Measurements from ENCODE around the gene OR4K15.
"Not testable (repeated sequence)": the region's sequence is repeated elsewhere in the genome, so short reads cannot be mapped to it uniquely, and the experiment has no call there.

Gene OR4K15

DNA sequence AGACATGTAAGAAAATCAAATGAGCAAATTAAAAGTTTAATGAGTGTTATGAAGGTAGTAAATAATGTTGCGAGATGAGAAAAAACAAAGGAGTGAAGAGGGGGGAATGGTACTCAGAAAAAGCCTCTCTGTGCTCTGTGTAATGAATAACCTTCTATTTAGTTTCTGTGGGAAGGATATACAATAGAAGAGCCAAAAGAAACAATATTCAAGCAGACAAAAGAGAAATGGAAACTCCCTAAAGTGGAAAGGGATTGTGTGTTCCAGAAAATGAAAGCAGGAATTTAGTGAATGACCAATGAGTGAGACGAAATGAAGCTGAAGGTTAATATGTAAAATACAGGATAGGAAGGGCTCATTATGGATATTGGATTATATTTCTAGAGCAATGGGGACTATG, 26.2 kb upstream of the OR4K15 start:
- H3K4me1 ChIP-seq (ENCODE audit: low read depth, poor library complexity, severe bottlenecking) = no peaks in the 10 kb centered on the region
- H3K4me2 ChIP-seq = no peak overlapping the region
- no peak overlapping the region for H2AFZ ChIP-seq (ENCODE audit: low read depth)

DNA sequence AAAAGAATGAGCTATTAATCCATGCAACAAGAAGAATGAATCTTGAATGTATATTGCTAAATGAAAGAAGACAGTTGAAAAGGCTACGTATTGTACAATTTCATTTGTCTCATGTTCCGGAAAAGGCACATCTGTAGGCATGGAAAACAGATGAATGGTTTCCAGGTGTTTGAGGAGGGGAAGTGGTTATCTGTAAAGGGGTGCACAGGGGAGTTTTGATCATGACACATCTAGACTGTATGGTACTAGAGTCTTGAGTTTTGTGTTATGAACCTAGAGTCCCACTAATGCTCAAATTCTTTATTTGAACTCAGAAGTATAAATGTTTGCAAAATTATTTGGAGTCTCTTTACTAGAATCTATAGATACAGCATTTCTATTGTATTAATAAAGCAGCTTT, 5.7 kb upstream of the OR4K15 start:
- H3K4me1 ChIP-seq (ENCODE audit: low read depth, poor library complexity, severe bottlenecking); H3K36me3 ChIP-seq (ENCODE audit: insufficient read depth); H3K27me3 ChIP-seq (ENCODE audit: insufficient read depth, low read depth); H3K27ac ChIP-seq; H3K9ac ChIP-seq; H4K20me1 ChIP-seq (ENCODE audit: insufficient read depth); H3K79me2 ChIP-seq (ENCODE audit: insufficient read depth, low read depth); H2AFZ ChIP-seq (ENCODE audit: low read depth); H3K4me3 ChIP-seq (IDR thresholded peaks at IDR 0.05; ENCODE audit: insufficient read depth, low read depth, low read length); H3K4me2 ChIP-seq: not testable (repeated sequence)

More for the DNA sequence above, 26.2 kb upstream of the OR4K15 start:
- no peak overlapping the region for H3K4me3 ChIP-seq (IDR thresholded peaks at IDR 0.05; ENCODE audit: insufficient read depth, low read depth, low read length)
- no peak overlapping the region for H3K27ac ChIP-seq
- no peaks in the 10 kb centered on the region for H3K36me3 ChIP-seq (ENCODE audit: insufficient read depth)
- TF ChIP-seq, protein P1, sequence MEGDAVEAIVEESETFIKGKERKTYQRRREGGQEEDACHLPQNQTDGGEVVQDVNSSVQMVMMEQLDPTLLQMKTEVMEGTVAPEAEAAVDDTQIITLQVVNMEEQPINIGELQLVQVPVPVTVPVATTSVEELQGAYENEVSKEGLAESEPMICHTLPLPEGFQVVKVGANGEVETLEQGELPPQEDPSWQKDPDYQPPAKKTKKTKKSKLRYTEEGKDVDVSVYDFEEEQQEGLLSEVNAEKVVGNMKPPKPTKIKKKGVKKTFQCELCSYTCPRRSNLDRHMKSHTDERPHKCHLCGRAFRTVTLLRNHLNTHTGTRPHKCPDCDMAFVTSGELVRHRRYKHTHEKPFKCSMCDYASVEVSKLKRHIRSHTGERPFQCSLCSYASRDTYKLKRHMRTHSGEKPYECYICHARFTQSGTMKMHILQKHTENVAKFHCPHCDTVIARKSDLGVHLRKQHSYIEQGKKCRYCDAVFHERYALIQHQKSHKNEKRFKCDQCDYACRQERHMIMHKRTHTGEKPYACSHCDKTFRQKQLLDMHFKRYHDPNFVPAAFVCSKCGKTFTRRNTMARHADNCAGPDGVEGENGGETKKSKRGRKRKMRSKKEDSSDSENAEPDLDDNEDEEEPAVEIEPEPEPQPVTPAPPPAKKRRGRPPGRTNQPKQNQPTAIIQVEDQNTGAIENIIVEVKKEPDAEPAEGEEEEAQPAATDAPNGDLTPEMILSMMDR (conservative IDR thresholded peaks at IDR 0.05; ENCODE audit: low read depth, low read length) = no peak
- no peaks in the 10 kb centered on the region for H3K79me2 ChIP-seq (ENCODE audit: insufficient read depth, low read depth)
- H3K9ac ChIP-seq = no peak overlapping the region
- H3K27me3 ChIP-seq (ENCODE audit: insufficient read depth, low read depth) = no peaks in the 10 kb centered on the region
- H4K20me1 ChIP-seq (ENCODE audit: insufficient read depth) = no peaks in the 10 kb centered on the region

DNA sequence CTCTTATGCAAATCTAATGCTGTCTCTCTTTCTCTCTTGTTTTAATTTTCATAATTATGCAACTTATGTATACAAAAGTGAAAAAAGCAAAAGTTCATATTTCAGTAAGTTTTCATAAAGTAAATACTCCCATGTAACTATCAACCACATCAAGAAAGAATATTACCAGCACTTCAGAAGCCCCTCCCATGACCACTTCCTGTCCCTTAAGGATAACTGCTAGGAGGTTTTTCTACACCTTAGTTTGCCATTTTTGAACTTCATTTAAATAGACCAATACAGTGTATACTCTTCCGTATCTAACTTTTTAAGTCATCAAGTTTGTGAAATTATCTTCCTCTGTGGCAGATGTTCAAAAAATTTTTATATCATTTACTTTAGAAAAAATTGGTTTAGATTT, 547 bp upstream of the OR4K15 start:
- Histone ChIP-seq H3K9ac (no peak overlapping the region), H3K79me2 (ENCODE audit: insufficient read depth, low read depth) (no peaks in the 10 kb centered on the region), H3K27me3 (ENCODE audit: insufficient read depth, low read depth) (no peaks in the 10 kb centered on the region), H4K20me1 (ENCODE audit: insufficient read depth) (no peaks in the 10 kb centered on the region), H3K4me3 (IDR thresholded peaks at IDR 0.05; ENCODE audit: insufficient read depth, low read depth, low read length) (no peak overlapping the region), H2AFZ (ENCODE audit: low read depth) (no peak overlapping the region), H3K27ac (no peak overlapping the region), H3K4me2 (no peak overlapping the region), H3K4me1 (ENCODE audit: low read depth, poor library complexity, severe bottlenecking) (no peaks in the 10 kb centered on the region), H3K36me3 (ENCODE audit: insufficient read depth) (no peaks in the 10 kb centered on the region)
- TF ChIP-seq, protein P1 (conservative IDR thresholded peaks at IDR 0.05; ENCODE audit: low read depth, low read length) = no peak

DNA sequence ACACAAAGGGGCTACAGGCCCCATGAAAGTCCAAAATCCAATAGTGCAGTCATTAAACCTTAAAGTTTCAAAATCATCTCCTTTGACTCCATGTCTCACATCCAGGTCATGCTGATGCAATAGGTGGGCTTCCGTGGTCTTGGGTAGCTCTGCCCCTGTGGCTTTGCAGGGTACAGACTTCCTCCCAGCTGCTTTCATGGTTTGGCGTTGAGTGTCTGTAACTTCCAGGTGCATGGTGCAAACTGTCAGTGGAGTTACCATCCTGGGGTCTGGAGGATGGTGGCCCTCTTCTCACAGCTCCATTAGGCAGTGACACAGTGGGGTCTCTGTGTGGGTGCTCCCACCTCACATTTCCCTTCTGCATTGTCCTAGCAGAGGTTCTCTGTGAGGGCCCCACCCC, 18.0 kb downstream of the OR4K15 start:
- H3K27me3 ChIP-seq (ENCODE audit: insufficient read depth, low read depth) = no peaks in the 10 kb centered on the region
- H3K36me3 ChIP-seq (ENCODE audit: insufficient read depth) = no peaks in the 10 kb centered on the region
- no peaks in the 10 kb centered on the region for H3K4me1 ChIP-seq (ENCODE audit: low read depth, poor library complexity, severe bottlenecking)
- H3K9ac ChIP-seq = no peak overlapping the region
- no peak overlapping the region for H3K4me3 ChIP-seq (IDR thresholded peaks at IDR 0.05; ENCODE audit: insufficient read depth, low read depth, low read length)
- TF ChIP-seq, protein P1 (conservative IDR thresholded peaks at IDR 0.05; ENCODE audit: low read depth, low read length) = no peak
- no peak overlapping the region for H3K4me2 ChIP-seq
- H3K79me2 ChIP-seq (ENCODE audit: insufficient read depth, low read depth) = no peaks in the 10 kb centered on the region
- H2AFZ ChIP-seq (ENCODE audit: low read depth) = no peak overlapping the region
- no peak overlapping the region for H3K27ac ChIP-seq
- no peaks in the 10 kb centered on the region for H4K20me1 ChIP-seq (ENCODE audit: insufficient read depth)

DNA sequence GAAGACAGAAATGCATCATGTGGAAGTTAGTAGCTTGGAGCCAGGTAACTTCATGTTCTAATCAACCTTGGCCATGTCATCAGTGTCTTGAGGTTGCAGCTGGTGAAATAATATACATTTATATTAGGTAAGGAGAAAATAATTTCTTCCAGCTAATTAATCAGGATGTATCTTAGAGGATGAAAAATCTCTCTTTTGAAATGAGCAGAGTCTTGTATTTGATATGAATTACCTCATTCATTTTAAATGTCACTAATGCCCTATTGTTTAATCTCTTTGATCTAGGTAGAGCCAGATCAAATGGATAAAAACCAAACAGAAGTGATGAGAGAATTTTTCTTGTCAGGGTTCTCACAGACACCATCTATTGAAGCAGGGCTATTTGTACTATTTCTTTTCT, 26.5 kb downstream of the OR4K15 start, which contains the start of gene OR4Q2:
TSS of gene OR4Q2 (plus strand) at position 301 of the 400 bp plus-strand sequence.
- TF ChIP-seq, protein P1 (conservative IDR thresholded peaks at IDR 0.05; ENCODE audit: low read depth, low read length) = no peak
- Histone ChIP-seq H3K27me3 (ENCODE audit: insufficient read depth, low read depth) (no peaks in the 10 kb centered on the region), H3K4me3 (IDR thresholded peaks at IDR 0.05; ENCODE audit: insufficient read depth, low read depth, low read length) (no peak within 1 kb of the TSS), H3K9ac (no peak within 1 kb of the TSS), H3K4me1 (ENCODE audit: low read depth, poor library complexity, severe bottlenecking) (no peaks in the 10 kb centered on the region), H3K79me2 (ENCODE audit: insufficient read depth, low read depth) (no peaks in the 10 kb centered on the region), H3K4me2 (no peak within 1 kb of the TSS), H3K27ac (no peak within 1 kb of the TSS), H3K36me3 (ENCODE audit: insufficient read depth) (no peaks in the 10 kb centered on the region), H2AFZ (ENCODE audit: low read depth) (no peak within 1 kb of the TSS), H4K20me1 (ENCODE audit: insufficient read depth) (no peaks in the 10 kb centered on the region)
